HEK293 (cell line): ENCODE results near the gene CDK12.

ENCODE experiments used
- CTCF ChIP-seq: fragments of 450-650 bp; formaldehyde crosslinking; IDR thresholded peaks from 2 replicates; pipeline ENCODE4 v1.5.1; 2016; ENCODE audit warnings: missing biosample characterization, missing genetic modification characterization
- SETDB1 ChIP-seq: IDR thresholded peaks from one replicate; pipeline ENCODE4 v1.6.1; 2017; ENCODE audit warnings: mild to moderate bottlenecking, low read length, moderate library complexity, mixed read lengths; ENCODE audit not compliant: insufficient read length
- ZBTB48 ChIP-seq: fragments of 450-650 bp; formaldehyde crosslinking; IDR thresholded peaks from 2 replicates; pipeline ENCODE4 v1.5.1; 2016; ENCODE audit warnings: missing biosample characterization, missing genetic modification characterization
- ZNF174 ChIP-seq: fragments of 450-650 bp; formaldehyde crosslinking; IDR thresholded peaks from 2 replicates; pipeline ENCODE4 v1.5.0; 2017; ENCODE audit warnings: missing biosample characterization, mild to moderate bottlenecking, missing genetic modification characterization
- ZNF501 ChIP-seq: fragments of 450-650 bp; formaldehyde crosslinking; IDR thresholded peaks from 2 replicates; pipeline ENCODE4 v1.5.1; 2016; ENCODE audit warnings: missing biosample characterization, missing genetic modification characterization
- ZNF558 ChIP-seq: fragments of 450-650 bp; formaldehyde crosslinking; IDR thresholded peaks from 2 replicates; pipeline ENCODE4 v1.5.1; 2016; ENCODE audit warnings: missing biosample characterization, missing genetic modification characterization

- TF ChIP-seq ZBTB48 (tag by site-specific recombination): no peak
- TF ChIP-seq CTCF: no peak
- TF ChIP-seq ZNF501 (tag by site-specific recombination): no peak
- no peak for TF ChIP-seq ZNF174
- TF ChIP-seq ZNF558: no peak
- no peak for TF ChIP-seq SETDB1
These were observed 13.7 kb upstream of the CDK12 start for GRCh38 chr17:39447561-39447960.
